SK-N-SH (cell line): ENCODE measurements around the gene RPN1. TPM values are rescaled to one million over a fixed set of nuclear protein-coding genes. Genes with fewer than 3 reads are reported as not detected.

ENCODE experiments used
- CTCF ChIA-PET: fragments of 300-600, 350-600 bp; formaldehyde crosslinking; extraction: SDS; loops from one replicate; lab custom pipeline; 2021; lab: Yijun Ruan, JAX
- POLR2A ChIA-PET: fragments of 350-600 bp; sonication (Branson Sonifier 250); formaldehyde crosslinking; extraction: SDS; loops from one replicate; lab custom pipeline; 2020; ENCODE audit warnings: antibody characterized with exemption, inconsistent platforms; lab: Yijun Ruan, JAX
- DNase-seq: peaks from one replicate; pipeline ENCODE4 v3.0.0; 2012
- H2AFZ ChIP-seq: fragments of 200-600 bp; sonication (generic); 2 replicates; pipeline ENCODE4 v1.8.1; 2016; ENCODE audit warnings: antibody characterized with exemption, mild to moderate bottlenecking, low read depth
- H3F3A ChIP-seq: fragments of 200-600 bp; sonication (generic); replicated peaks from 2 replicates; pipeline ENCODE3; 2016; ENCODE audit warnings: antibody characterized with exemption, mild to moderate bottlenecking; ENCODE audit not compliant: insufficient read depth
- H3K27ac ChIP-seq, 2 experiments: fragments of 200-500 bp in 1 of 2; fragments of 200-600 bp in 1 of 2; sonication (Bioruptor generic) in 1 of 2; sonication (generic), shearing (Covaris generic) in 1 of 2; 2 replicates each; pipeline versions ENCODE4 v1.5.1 to v1.6.1; 2014 to 2016; ENCODE audit warnings: low read depth in 2 of 2, inconsistent platforms in 1 of 2, low read length in 1 of 2, mild to moderate bottlenecking in 1 of 2, mixed read lengths in 1 of 2
- H3K27me3 ChIP-seq: fragments of 200-600 bp; sonication (generic), shearing (Covaris generic); 2 replicates; pipeline ENCODE4 v1.6.1; 2016; ENCODE audit warnings: mixed run types; ENCODE audit not compliant: insufficient read depth
- H3K36me3 ChIP-seq, 2 experiments: fragments of 200-500 bp in 1 of 2; fragments of 200-600 bp in 1 of 2; sonication (Bioruptor generic) in 1 of 2; sonication (generic) in 1 of 2; replicated peaks in 1 of 2; 2 replicates each; pipeline versions ENCODE3 to v1.5.1; 2014 to 2016; ENCODE audit warnings: low read length in 1 of 2, mild to moderate bottlenecking in 1 of 2; ENCODE audit not compliant: insufficient read depth in 2 of 2, control insufficient read depth in 1 of 2
- H3K4me1 ChIP-seq, 2 experiments: fragments of 200-500 bp in 1 of 2; fragments of 200-600 bp in 1 of 2; sonication (Bioruptor generic) in 1 of 2; sonication (generic), shearing (Covaris generic) in 1 of 2; 2 replicates each; pipeline versions ENCODE4 v1.5.1 to v1.6.1; 2014 to 2016; ENCODE audit warnings: low read depth in 1 of 2, low read length in 1 of 2, mixed run types in 1 of 2; ENCODE audit not compliant: insufficient read depth in 2 of 2, control insufficient read depth in 1 of 2
- H3K4me2 ChIP-seq: fragments of 200-600 bp; sonication (generic), shearing (Covaris generic); 2 replicates; pipeline ENCODE4 v1.6.1; 2017; ENCODE audit warnings: mixed run types
- H3K4me3 ChIP-seq, 2 experiments: fragments of 200-500 bp in 1 of 2; fragments of 200-600 bp in 1 of 2; sonication (Bioruptor generic) in 1 of 2; sonication (generic), shearing (Covaris generic) in 1 of 2; 2 replicates each; pipeline versions ENCODE4 v1.5.1 to v1.8.1; 2014 to 2016; ENCODE audit warnings: low read depth in 2 of 2, inconsistent platforms in 1 of 2, low read length in 1 of 2, mild to moderate bottlenecking in 1 of 2, mixed read lengths in 1 of 2, moderate library complexity in 1 of 2
- H3K79me2 ChIP-seq: fragments of 200-600 bp; sonication (generic); 2 replicates; pipeline ENCODE4 v1.8.1; 2017; ENCODE audit warnings: mild to moderate bottlenecking; ENCODE audit not compliant: insufficient read depth
- H3K9ac ChIP-seq: fragments of 200-600 bp; sonication (generic); 2 replicates; pipeline ENCODE4 v1.6.1; 2017; ENCODE audit warnings: mixed run types
- H3K9me2 ChIP-seq: fragments of 200-600 bp; sonication (generic); 2 replicates; pipeline ENCODE4 v1.6.1; 2017; ENCODE audit warnings: mixed run types
- H3K9me3 ChIP-seq: fragments of 200-600 bp; sonication (generic); 2 replicates; pipeline ENCODE4 v1.6.1; 2017; ENCODE audit warnings: mixed run types, mild to moderate bottlenecking, moderate library complexity
- H4K20me1 ChIP-seq: fragments of 200-600 bp; sonication (generic); 2 replicates; pipeline ENCODE4 v1.6.1; 2017; ENCODE audit warnings: mild to moderate bottlenecking, mixed run types; ENCODE audit not compliant: insufficient read depth
- ELF1 ChIP-seq: IDR thresholded peaks from 2 replicates; pipeline ENCODE4 v1.4.0; 2012
- EZH2phosphoT487 ChIP-seq: fragments of 200-600 bp; sonication (generic); IDR thresholded peaks from 2 replicates; pipeline ENCODE4 v1.6.1; 2017; ENCODE audit warnings: low read depth, mixed run types, mild to moderate bottlenecking, antibody characterized with exemption, moderate library complexity, borderline replicate concordance
- FOSL2 ChIP-seq: IDR thresholded peaks from 2 replicates; pipeline ENCODE4 v1.4.0; 2012; ENCODE audit warnings: low read depth, mild to moderate bottlenecking, moderate library complexity, borderline replicate concordance
- FOXJ3 ChIP-seq: sonication (generic); formaldehyde crosslinking; IDR thresholded peaks from 2 replicates; pipeline ENCODE4 v1.5.1; 2020; ENCODE audit warnings: mild to moderate bottlenecking, missing genetic modification reagents
- FOXM1 ChIP-seq: IDR thresholded peaks from 2 replicates; pipeline ENCODE4 v1.4.0; 2012; ENCODE audit warnings: low read depth, mild to moderate bottlenecking
- GABPA ChIP-seq: IDR thresholded peaks from 2 replicates; pipeline ENCODE4 v1.4.0; 2012; ENCODE audit warnings: low read depth, mild to moderate bottlenecking
- MEF2A ChIP-seq: IDR thresholded peaks from 2 replicates; pipeline ENCODE4 v1.4.0; 2012; ENCODE audit warnings: low read depth, borderline replicate concordance
- MXI1 ChIP-seq: IDR thresholded peaks from 2 replicates; pipeline ENCODE4 v1.6.1; 2012; ENCODE audit warnings: mild to moderate bottlenecking, low read depth, low read length, improper control_type of control experiment
- NRF1 ChIP-seq: IDR thresholded peaks from 2 replicates; pipeline ENCODE4 v1.6.1; 2012; ENCODE audit warnings: low read depth, mild to moderate bottlenecking, low read length
- POLR2AphosphoS5 ChIP-seq: IDR thresholded peaks from 2 replicates; pipeline ENCODE4 v1.6.1; 2012; ENCODE audit warnings: low read depth, low read length
- TAF1 ChIP-seq: IDR thresholded peaks from 2 replicates; pipeline ENCODE4 v1.6.1; 2012; ENCODE audit warnings: low read depth, mild to moderate bottlenecking, low read length, moderate library complexity, borderline replicate concordance
- TEAD4 ChIP-seq: IDR thresholded peaks from 2 replicates; pipeline ENCODE4 v1.4.0; 2012; ENCODE audit warnings: mild to moderate bottlenecking, borderline replicate concordance; ENCODE audit not compliant: insufficient read depth
- YY1 ChIP-seq: IDR thresholded peaks from 2 replicates; pipeline ENCODE4 v1.4.0; 2012; ENCODE audit warnings: low read depth, mild to moderate bottlenecking
- WGBS: methylation state at CpG from one replicate; pipeline ENCODE4 v1.1.6; 2017; ENCODE audit warnings: low lambda C conversion rate; 5-methylcytosine and 5-hydroxymethylcytosine counted together
- polyA plus RNA-seq, 3 experiments: library from polyadenylated mRNA; depleted of rRNA; stranded (reverse); fragments of >200 nt; gene quantifications; 2 replicates each; pipeline ENCODE4 v1.2.3, GENCODE V29; 2012
- TF ChIP-seq, protein P1 (sequence below): IDR thresholded peaks from 2 replicates; pipeline ENCODE4; 2012
- TF ChIP-seq, protein P2 (sequence below): fragments of 200-600 bp; sonication (generic); IDR thresholded peaks from 2 replicates; pipeline ENCODE4 v1.6.1; 2017; ENCODE audit warnings: antibody characterized with exemption, mild to moderate bottlenecking, moderate library complexity
- TF ChIP-seq, protein P3 (sequence below): IDR thresholded peaks from 2 replicates; pipeline ENCODE4 v1.4.0; 2012; ENCODE audit warnings: low read depth, borderline replicate concordance
- TF ChIP-seq, protein P4 (sequence below): fragments of 150-350 bp; IDR thresholded peaks from 2 replicates; pipeline ENCODE4 v1.6.1; 2017; ENCODE audit warnings: antibody characterized with exemption, low read length, low read depth, borderline replicate concordance

RPN1 gene
- polyA plus RNA-seq, 1 of the 3 experiments (the other 2 are of a cell fraction): 162 TPM

DNA sequence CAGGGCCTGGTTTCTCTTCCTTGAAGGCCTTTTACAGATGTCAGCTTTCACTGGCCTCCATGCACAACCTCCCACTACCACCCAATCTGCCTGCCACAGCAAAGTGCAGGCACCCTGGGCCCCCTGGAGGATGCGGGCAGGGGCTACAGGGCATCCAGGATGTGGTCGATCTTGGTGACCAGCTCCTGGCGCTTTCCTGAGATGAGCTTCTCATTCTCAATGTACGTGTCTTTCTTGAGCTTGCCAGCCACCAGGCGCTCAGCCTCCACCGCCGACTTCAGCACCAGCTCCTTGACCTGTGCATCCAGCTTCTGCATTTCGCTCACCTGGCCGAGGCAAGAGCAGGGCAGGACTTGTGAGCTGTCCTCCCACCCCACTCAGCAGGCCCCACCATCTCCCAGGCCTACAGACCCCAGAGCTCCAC is 30.3 kb downstream of the RPN1 start:
- 95% methylated on average over 9 of the region's 9 CpGs for WGBS
- Histone ChIP-seq H3K27me3 (no peaks in the 10 kb centered on the region), H3K36me3 (peaks cover 25 to 39% of the 10 kb centered on the region in 2 experiments), H3K79me2 (peaks cover 63% of the 10 kb centered on the region), H4K20me1 (no peaks in the 10 kb centered on the region), H3K4me1 (peaks cover 15% of the 10 kb centered on the region in 2 experiments)
- no peak for DNase-seq
- TF ChIP-seq MEF2A (no peak), MXI1 (no peak), ELF1 (no peak), YY1 (no peak)
- TF ChIP-seq, protein P1, sequence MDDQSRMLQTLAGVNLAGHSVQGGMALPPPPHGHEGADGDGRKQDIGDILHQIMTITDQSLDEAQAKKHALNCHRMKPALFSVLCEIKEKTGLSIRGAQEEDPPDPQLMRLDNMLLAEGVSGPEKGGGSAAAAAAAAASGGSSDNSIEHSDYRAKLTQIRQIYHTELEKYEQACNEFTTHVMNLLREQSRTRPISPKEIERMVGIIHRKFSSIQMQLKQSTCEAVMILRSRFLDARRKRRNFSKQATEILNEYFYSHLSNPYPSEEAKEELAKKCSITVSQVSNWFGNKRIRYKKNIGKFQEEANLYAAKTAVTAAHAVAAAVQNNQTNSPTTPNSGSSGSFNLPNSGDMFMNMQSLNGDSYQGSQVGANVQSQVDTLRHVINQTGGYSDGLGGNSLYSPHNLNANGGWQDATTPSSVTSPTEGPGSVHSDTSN: no peak
- TF ChIP-seq, protein P2, sequence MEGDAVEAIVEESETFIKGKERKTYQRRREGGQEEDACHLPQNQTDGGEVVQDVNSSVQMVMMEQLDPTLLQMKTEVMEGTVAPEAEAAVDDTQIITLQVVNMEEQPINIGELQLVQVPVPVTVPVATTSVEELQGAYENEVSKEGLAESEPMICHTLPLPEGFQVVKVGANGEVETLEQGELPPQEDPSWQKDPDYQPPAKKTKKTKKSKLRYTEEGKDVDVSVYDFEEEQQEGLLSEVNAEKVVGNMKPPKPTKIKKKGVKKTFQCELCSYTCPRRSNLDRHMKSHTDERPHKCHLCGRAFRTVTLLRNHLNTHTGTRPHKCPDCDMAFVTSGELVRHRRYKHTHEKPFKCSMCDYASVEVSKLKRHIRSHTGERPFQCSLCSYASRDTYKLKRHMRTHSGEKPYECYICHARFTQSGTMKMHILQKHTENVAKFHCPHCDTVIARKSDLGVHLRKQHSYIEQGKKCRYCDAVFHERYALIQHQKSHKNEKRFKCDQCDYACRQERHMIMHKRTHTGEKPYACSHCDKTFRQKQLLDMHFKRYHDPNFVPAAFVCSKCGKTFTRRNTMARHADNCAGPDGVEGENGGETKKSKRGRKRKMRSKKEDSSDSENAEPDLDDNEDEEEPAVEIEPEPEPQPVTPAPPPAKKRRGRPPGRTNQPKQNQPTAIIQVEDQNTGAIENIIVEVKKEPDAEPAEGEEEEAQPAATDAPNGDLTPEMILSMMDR: peak; percentile 28; the same call in 1 of the 2 replicates
- TF ChIP-seq, all 33 proteins: peak for 1
- ChIA-PET POLR2A (interaction anchor here (1.6 kb wide), 1 partner anchor 30 kb away, joined by 4 read pairs; the partner anchor contains the start of gene RPN1), CTCF (interaction anchor here (0.8 to 1.5 kb wide), 5 partner anchors 12 to 255 kb away, joined by 3 to 5 read pairs (median 3); no protein-coding TSS in a partner anchor)
- Histone ChIP-seq H3K27ac (peak overlapping the region in 1 of 2 experiments; percentile 79; a peak in 2 of 4 replicates), H3K9me3 (no peaks in the 10 kb centered on the region), H3K9me2 (no peaks in the 10 kb centered on the region), H2AFZ (no peak overlapping the region), H3K9ac (no peak overlapping the region), H3K4me3 (no peak overlapping the region), H3K4me2 (no peak overlapping the region), H3F3A (peaks cover 35% of the 10 kb centered on the region)

DNA sequence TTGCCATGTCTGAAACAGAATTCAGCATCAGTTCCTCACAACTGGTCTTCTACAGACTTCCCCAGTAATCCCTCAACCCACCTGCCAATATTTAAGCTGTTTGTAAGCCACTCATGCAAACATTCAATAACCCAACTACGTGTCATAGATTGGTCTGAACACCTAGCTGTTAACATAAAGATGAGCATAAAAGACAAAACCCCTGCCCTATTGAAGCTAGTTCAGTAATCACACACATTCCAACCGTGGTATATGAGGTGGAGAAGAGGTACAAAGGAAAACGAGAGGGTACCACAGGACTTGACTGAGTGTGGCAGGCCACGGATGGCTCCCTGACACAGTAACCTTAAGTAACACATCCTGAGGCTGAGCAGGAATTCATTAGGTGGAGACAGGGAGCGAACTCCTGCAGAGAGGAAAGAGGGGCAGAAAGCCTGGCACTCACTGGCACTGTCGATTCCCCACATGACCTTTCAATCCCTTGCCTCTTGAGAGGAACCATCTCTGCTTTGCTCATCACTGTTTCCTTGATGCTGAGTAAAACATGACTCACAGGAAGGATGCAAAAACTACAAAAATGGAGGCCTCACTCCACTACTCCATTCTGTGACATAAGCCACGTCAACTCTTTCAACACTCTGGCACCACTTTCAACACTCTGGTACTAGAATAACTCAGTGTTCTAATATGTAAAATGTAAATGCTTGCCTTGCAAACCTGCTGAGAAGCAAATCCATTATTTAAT is 31.3 kb downstream of the RPN1 start:
- no peak overlapping the region for H3K4me3 ChIP-seq
- H3K27ac ChIP-seq: peak overlapping the region in 1 of 2 experiments; percentile 79; a peak in 2 of 4 replicates
- H3K9ac ChIP-seq: 0 out of 2 replicates have a peak overlapping the region, but pooled peaks have one; percentile 74
- ChIA-PET POLR2A (no interaction called here), CTCF (interaction anchor here (0.6 to 5.0 kb wide), 4 partner anchors 21 to 227 kb away, joined by 3 to 50 read pairs (median 4); partner anchors contain the start of gene RPN1)
- H3K4me2 ChIP-seq: peak overlapping the region; percentile 91
- H3K79me2 ChIP-seq: peaks cover 54% of the 10 kb centered on the region
- H3K9me2 ChIP-seq: no peaks in the 10 kb centered on the region
- no peaks in the 10 kb centered on the region for H4K20me1 ChIP-seq
- peaks cover 15% of the 10 kb centered on the region in 2 experiments for H3K4me1 ChIP-seq
- no peaks in the 10 kb centered on the region for H3K9me3 ChIP-seq
- DNase-seq: no peak
- H3K27me3 ChIP-seq: no peaks in the 10 kb centered on the region
- peaks cover 25 to 31% of the 10 kb centered on the region in 2 experiments for H3K36me3 ChIP-seq
- WGBS: 57% methylated on average over 7 of the region's 7 CpGs
- H3F3A ChIP-seq: peaks cover 35% of the 10 kb centered on the region
- no peak overlapping the region for H2AFZ ChIP-seq
- TF ChIP-seq ELF1: no peak
- peak; percentile 45 for TF ChIP-seq GABPA
- TF ChIP-seq EZH2phosphoT487: no peak
- peak; percentile 58; the same call in 1 of the 2 replicates for TF ChIP-seq FOSL2
- TF ChIP-seq, protein P3, sequence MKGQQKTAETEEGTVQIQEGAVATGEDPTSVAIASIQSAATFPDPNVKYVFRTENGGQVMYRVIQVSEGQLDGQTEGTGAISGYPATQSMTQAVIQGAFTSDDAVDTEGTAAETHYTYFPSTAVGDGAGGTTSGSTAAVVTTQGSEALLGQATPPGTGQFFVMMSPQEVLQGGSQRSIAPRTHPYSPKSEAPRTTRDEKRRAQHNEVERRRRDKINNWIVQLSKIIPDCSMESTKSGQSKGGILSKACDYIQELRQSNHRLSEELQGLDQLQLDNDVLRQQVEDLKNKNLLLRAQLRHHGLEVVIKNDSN: no peak
- no peak for TF ChIP-seq FOXJ3 (CRISPR knock-in tag)
- TF ChIP-seq, protein P1: peak; percentile 25; the same call in 1 of the 2 replicates
- no peak for TF ChIP-seq TEAD4
- no peak for TF ChIP-seq POLR2AphosphoS5
- peak; percentile 81; the same call in 1 of the 2 replicates for TF ChIP-seq YY1
- TF ChIP-seq NRF1: no peak
- TF ChIP-seq TAF1: no peak
- TF ChIP-seq, protein P4, sequence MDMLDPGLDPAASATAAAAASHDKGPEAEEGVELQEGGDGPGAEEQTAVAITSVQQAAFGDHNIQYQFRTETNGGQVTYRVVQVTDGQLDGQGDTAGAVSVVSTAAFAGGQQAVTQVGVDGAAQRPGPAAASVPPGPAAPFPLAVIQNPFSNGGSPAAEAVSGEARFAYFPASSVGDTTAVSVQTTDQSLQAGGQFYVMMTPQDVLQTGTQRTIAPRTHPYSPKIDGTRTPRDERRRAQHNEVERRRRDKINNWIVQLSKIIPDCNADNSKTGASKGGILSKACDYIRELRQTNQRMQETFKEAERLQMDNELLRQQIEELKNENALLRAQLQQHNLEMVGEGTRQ: no peak
- TF ChIP-seq FOXM1: no peak
